Measurements from ENCODE around the gene DNAJB9. TPM values are rescaled to one million over a fixed set of nuclear protein-coding genes. Genes with fewer than 3 reads are reported as not detected.

The DNAJB9 gene
- total RNA-seq, 1 experiment from 2014 or later = 11.1 TPM

DNA sequence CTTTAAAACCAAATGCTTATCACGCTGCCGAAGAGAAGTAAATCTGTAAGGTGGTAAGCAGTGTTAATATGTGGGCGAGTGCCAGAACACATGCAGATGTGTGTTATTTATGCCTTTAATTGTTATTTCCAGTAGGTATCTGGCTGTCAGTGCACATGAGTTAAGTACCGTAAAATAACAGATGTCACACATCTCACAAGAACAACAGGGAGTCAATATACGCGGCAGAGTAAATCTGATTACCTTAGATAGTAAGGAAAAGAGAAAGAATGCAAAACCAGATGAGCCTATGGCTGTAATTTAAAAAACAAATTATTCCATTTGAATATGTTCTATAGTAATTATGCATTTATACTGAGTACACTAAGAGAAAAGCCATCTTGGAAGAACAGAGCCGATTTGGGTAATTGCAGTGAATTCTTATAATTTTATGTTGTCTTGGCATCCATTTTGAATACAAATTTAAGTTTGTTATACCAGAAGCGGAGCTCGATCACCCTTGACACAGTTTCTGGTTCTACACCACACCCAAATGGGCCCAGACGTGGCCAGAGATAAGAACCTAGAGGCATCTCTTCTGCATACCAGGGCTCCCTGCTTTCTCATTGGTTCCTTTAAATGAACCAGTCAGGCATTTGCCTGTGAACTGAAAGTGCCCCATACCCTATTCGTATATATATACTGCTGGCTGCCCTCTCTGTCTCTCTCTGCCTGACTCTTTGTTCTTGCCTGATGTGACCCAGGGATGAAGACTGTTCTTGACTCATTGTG, 34.8 kb downstream of the DNAJB9 start:
- ChIA-PET POLR2A (no interaction called here), CTCF (no interaction called here)
- intact Hi-C loops (cut with micrococcal nuclease; ENCODE audit: unreplicated experiment) (no loop called here), in situ Hi-C loops (cut with HindIII; ENCODE audit: low pct_unique_long_range_greater_than_20kb, low sequenced_read_pairs) (no loop called here)
- DNase-seq (ENCODE audit: low read depth, low spot score) (no peak), ATAC-seq (no peak)
- Histone ChIP-seq H3K36me3 (ENCODE audit: control insufficient read depth, insufficient read depth, low read length) (no peaks in the 10 kb centered on the region), H3K4me1 (ENCODE audit: control insufficient read depth, insufficient read depth, low read length) (no peaks in the 10 kb centered on the region), H3K27me3 (ENCODE audit: control insufficient read depth, insufficient read depth, low read length) (peaks cover 9% of the 10 kb centered on the region; the same call in 1 of the 2 replicates), H3K4me3 (ENCODE audit: low read depth in 2 of 2, low read length in 2 of 2) (no peak overlapping the region), H3K9me3 (ENCODE audit: control insufficient read depth, insufficient read depth, low read depth, low read length) (no peaks in the 10 kb centered on the region), H3K27ac (ENCODE audit: low read length) (no peak overlapping the region)
- BruUV-seq (replicated peaks) = no TSS peak
- TF ChIP-seq, protein P1, sequence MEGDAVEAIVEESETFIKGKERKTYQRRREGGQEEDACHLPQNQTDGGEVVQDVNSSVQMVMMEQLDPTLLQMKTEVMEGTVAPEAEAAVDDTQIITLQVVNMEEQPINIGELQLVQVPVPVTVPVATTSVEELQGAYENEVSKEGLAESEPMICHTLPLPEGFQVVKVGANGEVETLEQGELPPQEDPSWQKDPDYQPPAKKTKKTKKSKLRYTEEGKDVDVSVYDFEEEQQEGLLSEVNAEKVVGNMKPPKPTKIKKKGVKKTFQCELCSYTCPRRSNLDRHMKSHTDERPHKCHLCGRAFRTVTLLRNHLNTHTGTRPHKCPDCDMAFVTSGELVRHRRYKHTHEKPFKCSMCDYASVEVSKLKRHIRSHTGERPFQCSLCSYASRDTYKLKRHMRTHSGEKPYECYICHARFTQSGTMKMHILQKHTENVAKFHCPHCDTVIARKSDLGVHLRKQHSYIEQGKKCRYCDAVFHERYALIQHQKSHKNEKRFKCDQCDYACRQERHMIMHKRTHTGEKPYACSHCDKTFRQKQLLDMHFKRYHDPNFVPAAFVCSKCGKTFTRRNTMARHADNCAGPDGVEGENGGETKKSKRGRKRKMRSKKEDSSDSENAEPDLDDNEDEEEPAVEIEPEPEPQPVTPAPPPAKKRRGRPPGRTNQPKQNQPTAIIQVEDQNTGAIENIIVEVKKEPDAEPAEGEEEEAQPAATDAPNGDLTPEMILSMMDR (IDR thresholded peaks at IDR 0.05) = no peak
- TF ChIP-seq SIN3A (IDR thresholded peaks at IDR 0.05; ENCODE audit: borderline replicate concordance, insufficient read depth, low read depth, low read length) (no peak), POLR2AphosphoS5 (IDR thresholded peaks at IDR 0.05; ENCODE audit: low read depth, low read length) (no peak)

DNA sequence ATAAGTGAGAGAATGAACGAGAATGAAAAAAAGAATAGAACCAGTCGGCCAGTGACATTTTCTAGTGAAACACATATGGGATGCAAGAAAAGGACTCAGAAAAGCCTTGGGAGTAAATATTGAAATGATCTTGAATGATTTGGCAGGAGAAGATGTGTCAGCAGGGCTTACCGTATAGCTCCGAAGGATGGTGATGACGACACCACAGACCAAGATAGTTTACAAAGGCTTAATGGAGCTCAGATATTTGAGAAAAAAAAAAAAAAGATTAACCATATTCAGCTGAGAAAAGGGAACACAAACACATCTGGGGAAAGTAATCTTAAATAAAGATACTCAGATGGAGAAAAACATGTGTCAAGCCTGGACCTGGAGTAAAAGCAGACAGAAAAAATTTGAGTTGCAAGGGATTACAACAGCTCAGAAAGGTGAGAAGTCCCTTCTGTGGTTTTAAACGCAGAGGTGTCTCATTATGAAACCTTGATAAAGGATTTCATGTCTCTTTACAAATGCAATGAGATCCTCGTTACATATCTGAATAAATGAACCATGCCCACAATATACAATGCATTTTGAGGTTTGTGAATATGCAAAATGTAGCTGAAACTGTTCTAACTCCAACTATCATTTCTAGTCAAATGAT, 36.0 kb downstream of the DNAJB9 start:
- ChIA-PET POLR2A (no interaction called here), CTCF (interaction anchor here (0.6 kb wide), 1 partner anchor 26 kb away, joined by 3 read pairs; no protein-coding TSS in a partner anchor)
- Histone ChIP-seq H3K27me3 (ENCODE audit: control insufficient read depth, insufficient read depth, low read length) (peaks cover 5% of the 10 kb centered on the region; the same call in 1 of the 2 replicates), H3K4me3 (ENCODE audit: low read depth in 2 of 2, low read length in 2 of 2) (no peak overlapping the region), H3K9me3 (ENCODE audit: control insufficient read depth, insufficient read depth, low read depth, low read length) (no peaks in the 10 kb centered on the region), H3K36me3 (ENCODE audit: control insufficient read depth, insufficient read depth, low read length) (no peaks in the 10 kb centered on the region), H3K4me1 (ENCODE audit: control insufficient read depth, insufficient read depth, low read length) (no peaks in the 10 kb centered on the region), H3K27ac (ENCODE audit: low read length) (no peak overlapping the region)
- TF ChIP-seq, protein P1 (IDR thresholded peaks at IDR 0.05) = no peak
- TF ChIP-seq POLR2AphosphoS5 (IDR thresholded peaks at IDR 0.05; ENCODE audit: low read depth, low read length) = no peak
- TF ChIP-seq SIN3A (IDR thresholded peaks at IDR 0.05; ENCODE audit: borderline replicate concordance, insufficient read depth, low read depth, low read length) = no peak
- TF ChIP-seq, protein P2, sequence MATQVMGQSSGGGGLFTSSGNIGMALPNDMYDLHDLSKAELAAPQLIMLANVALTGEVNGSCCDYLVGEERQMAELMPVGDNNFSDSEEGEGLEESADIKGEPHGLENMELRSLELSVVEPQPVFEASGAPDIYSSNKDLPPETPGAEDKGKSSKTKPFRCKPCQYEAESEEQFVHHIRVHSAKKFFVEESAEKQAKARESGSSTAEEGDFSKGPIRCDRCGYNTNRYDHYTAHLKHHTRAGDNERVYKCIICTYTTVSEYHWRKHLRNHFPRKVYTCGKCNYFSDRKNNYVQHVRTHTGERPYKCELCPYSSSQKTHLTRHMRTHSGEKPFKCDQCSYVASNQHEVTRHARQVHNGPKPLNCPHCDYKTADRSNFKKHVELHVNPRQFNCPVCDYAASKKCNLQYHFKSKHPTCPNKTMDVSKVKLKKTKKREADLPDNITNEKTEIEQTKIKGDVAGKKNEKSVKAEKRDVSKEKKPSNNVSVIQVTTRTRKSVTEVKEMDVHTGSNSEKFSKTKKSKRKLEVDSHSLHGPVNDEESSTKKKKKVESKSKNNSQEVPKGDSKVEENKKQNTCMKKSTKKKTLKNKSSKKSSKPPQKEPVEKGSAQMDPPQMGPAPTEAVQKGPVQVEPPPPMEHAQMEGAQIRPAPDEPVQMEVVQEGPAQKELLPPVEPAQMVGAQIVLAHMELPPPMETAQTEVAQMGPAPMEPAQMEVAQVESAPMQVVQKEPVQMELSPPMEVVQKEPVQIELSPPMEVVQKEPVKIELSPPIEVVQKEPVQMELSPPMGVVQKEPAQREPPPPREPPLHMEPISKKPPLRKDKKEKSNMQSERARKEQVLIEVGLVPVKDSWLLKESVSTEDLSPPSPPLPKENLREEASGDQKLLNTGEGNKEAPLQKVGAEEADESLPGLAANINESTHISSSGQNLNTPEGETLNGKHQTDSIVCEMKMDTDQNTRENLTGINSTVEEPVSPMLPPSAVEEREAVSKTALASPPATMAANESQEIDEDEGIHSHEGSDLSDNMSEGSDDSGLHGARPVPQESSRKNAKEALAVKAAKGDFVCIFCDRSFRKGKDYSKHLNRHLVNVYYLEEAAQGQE (IDR thresholded peaks at IDR 0.05; ENCODE audit: insufficient read depth in 1 of 2, low read depth in 2 of 2, low read length in 1 of 2) = no peak
- no peak for TF ChIP-seq TCF7L2 (IDR thresholded peaks at IDR 0.05; ENCODE audit: low read depth, low read length)
- in situ Hi-C loops (cut with HindIII; ENCODE audit: low pct_unique_long_range_greater_than_20kb, low sequenced_read_pairs) (no loop called here), intact Hi-C loops (cut with micrococcal nuclease; ENCODE audit: unreplicated experiment) (no loop called here)
- DNase-seq (ENCODE audit: low read depth, low spot score) = no peak
- ATAC-seq = no peak
- BruUV-seq (replicated peaks) = no TSS peak
